Stimulated activated CD4-positive, alpha-beta T cell treated with anti-CD3 and anti-CD28 coated beads, TNF-alpha, amount 100 ng/mL, for 48 hours (primary cell): ENCODE data around the gene LDLRAD2.
"Not testable (repeated sequence)": the region's sequence is repeated elsewhere in the genome, so short reads cannot be mapped to it uniquely, and the experiment has no call there.

ENCODE experiments used
- DNase-seq, 3 donors: peaks; one replicate each; pipeline ENCODE4 v3.0.0-alpha.2; 2020; ENCODE audit warnings: low read depth in 3 of 3

The LDLRAD2 gene, protein sequence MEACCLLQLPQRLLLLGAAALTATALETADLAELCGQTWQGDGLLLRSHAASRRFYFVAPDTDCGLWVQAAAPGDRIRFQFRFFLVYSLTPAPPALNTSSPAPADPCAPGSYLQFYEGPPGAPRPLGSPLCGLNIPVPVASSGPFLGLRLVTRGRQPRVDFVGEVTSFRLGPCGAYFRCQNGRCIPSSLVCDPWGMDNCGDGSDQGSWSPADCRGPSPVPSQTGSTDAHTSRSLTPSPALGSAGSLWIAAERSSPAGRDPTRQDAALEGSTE

DNA sequence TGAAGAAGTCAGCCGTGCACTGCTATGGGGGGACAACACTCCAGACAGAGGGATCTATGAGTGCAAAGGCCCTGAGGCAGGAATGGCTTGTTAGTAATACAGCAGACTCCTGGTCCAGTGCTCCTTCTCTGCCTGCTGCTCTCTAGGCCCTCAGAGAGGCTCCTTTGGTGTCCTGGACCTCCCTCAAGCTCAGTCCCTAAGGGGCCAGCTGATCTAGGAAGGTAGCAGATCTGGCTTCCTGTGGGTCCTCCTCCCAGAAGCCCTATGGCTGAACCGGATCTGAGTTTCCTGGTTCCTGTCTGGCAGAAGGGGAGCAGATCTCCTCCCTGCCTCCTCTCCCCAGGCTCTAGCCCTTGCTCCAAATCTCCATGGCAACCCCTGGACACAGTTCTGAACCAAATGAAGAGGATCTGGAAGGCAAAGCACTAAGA is at the start of gene LDLRAD2:
Gene LDLRAD2, plus strand, starts transcription at position 391 of the 431 bp plus-strand sequence. CDS start 187 bp downstream, outside the sequence.
- no peak for DNase-seq

DNA sequence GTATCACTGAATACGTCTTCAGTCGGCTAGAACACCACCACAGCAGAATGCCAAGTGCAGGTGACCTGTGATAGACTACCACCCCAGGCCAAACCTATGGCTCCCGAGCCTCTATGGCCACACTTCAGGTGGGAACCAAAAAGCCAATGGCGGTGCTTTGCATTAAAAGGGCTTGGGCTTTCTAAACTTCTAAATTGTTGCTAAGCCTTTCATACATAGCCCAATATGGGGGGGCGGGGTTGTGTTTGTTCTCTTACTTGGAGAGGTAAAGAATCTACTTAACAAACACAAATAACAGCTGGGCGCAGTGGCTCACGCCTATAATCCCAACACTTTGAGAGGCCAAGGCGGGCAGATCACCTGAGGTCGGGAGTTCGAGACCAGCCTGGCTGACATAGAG is 48.8 kb upstream of the LDLRAD2 start:
- no peak for DNase-seq

DNA sequence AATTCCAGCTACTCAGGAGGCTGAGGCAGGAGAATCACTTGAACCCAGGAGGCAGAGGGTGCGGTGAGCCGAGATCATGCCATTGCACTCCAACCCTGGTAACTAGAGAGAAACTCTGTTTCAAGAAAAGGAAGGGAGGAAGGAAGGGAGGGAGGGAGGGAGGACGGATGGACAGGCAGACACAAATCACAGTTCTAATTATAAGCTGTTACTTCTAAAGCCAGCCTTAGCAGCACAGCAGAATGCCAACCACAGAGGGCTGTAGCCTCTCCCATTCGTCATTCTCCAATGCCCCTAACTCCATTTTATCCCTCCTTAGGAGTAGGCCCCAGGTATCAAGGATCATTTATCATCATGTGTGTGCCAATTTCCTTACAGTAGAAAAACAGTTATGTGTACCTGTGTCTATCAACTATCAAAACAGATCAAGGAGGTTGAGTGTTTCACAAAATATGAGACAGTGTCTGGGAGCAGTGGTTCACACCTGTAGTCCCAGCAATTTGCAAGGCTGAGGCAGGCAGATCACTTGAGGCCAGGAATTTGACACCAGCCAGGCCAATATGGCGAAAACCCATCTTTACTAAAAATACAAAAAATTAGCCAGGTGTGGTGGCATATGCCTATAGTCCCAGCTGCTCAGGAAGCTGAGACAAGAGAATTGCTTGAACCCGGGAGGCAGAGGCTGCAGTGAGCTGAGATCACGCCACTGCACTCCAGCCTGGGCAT is 48.2 kb upstream of the LDLRAD2 start:
- DNase-seq = no peak

DNA sequence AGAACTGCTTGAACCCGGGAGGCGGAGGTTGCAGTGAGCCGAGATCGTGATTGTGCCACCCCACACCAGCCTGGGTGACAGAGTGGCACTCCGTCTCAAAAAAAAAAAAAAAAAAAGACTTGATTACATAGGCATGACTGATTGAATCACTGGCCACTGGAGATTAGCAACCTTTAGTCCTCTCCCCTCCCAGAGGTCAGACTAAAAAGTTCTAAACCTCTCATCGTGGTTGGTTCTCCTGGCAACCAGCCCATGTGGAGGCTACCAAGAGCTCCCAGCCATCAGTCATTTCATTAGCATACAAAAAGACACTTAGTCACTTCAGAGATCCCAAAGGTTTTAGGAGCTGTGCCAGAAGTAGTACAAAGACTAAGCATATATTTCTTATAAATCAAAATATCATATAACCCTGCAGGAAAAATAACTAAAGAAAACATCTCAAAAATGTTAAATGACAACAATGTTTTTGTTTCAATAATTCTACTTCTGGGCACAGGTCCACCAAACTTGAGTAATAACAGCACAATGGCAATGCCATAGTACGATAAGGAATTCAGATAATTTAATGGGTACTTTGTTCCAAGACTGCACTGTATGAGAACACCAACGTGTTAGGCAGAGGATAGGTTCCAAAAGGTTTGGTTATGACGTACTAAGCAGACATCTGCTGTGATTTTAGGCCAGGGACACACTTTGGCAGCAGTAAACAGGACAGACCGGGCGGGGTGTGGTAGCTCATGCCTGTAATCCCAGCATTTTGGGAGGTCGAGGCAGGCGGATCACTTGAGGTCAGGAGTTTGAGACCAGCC is 47.2 kb upstream of the LDLRAD2 start:
- no peak for DNase-seq

DNA sequence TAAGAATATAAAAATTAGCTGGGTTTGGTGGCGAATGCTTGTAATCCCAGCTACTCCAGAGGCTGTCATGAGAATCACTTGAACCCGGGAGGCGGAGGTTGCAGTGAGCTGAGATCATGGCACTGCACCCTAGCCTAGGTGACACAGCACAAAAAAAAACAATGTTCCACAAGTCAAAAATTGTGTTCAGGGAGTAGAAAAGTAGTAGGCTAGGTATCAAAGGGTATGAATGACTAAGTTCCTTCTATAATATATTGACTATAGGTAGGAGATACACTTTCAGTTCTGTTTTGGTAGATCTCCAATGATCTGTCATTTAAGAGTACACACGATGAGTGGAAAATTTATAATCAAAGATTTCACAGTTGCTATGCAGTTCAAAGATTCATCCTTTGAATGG is 45.9 kb upstream of the LDLRAD2 start:
- no peak for DNase-seq

DNA sequence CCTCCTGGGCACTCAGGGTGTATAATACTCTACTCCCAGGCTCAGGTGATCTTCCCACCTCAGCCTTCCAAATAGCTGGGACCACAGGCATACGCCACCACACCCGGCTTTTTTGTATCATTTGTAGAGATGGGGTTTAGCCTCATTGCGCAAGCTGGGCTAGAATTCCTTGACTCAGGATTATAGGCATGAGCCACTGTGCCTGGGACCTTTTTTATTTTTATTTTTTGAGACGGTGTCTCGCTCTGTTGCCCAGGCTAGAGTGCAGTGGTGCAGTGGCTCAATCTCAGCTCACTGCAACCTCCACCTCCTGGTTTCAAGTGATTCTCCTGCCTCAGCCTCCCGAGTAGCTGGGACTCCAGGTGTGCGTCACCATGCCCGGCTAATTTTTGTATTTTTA is 45.0 kb upstream of the LDLRAD2 start:
- not testable (repeated sequence) for DNase-seq

DNA sequence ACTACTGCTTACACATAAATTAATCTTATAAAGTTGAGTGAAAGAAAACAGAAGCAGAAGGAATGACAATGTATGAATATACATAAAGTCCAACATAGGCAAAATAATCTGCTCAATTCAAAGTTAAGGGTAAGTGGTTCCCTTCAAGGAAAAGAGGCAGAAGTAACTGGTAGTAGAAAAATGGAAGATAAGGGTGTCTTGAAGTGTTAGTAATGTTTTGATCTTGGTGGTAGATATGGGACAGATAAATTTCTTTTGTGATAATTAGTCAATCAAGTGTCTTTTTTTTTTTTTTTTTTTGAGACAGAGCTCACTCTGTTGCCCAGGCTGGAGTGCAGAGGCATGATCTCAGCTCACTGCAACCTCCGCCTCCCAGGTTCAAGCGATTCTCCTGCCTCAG is 41.9 kb upstream of the LDLRAD2 start:
- DNase-seq = no peak

DNA sequence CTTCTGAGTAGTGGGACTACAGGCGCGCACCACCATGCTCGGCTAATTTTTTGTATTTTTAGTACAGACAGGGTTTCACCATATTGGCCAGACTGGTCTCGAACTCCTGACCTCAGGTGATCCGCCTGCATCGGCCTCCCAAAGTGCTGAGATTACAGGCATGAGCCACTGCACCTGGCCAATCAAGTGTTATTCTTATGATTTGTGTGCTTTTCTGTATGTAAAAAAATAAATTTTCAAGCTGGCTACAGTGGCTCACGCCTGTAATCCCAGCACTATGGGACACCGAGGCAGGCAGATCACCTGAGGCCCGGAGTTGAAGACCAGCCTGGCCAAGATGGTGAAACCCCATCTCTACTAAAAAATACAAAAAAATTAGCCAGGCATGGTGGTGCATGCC is 41.5 kb upstream of the LDLRAD2 start:
- DNase-seq = not testable (repeated sequence)

DNA sequence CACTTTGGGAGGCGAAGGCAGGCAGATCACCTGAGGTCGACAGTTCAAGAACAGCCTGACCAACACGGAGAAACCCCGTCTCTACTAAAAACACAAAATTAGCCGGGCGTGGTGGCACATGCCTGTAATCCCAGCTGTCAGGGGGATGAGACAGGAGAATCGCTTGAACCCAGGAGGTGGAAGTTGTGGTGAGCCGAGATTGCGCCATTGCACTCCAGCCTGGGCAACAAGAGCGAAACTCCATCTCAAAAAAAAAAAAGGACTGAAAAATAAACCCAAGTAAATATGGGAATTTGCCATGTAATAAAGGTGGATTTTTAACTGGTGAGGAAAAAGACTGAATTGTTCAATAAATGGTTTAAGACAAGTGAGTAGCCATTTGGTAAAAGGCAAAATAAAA is 40.4 kb upstream of the LDLRAD2 start:
- not testable (repeated sequence) for DNase-seq

DNA sequence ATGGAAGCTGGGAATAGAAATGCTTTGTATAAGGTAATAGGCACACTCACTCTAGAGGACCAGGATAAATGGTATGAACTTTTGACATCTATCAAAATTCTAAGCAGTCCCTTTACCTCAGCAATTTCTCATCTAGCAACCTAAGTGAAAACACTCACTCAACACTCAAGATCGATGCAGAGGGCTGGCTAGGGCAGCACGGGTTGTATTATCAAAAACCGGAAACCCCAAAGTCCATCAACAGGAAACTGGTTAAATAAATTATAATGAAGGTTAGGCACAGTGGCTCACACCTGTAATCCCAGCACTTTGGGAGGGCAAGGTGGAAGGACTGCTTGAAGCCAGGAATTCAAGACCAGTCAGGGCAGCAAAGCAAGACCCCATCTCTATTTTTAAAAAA is 38.5 kb upstream of the LDLRAD2 start:
- DNase-seq = no peak

DNA sequence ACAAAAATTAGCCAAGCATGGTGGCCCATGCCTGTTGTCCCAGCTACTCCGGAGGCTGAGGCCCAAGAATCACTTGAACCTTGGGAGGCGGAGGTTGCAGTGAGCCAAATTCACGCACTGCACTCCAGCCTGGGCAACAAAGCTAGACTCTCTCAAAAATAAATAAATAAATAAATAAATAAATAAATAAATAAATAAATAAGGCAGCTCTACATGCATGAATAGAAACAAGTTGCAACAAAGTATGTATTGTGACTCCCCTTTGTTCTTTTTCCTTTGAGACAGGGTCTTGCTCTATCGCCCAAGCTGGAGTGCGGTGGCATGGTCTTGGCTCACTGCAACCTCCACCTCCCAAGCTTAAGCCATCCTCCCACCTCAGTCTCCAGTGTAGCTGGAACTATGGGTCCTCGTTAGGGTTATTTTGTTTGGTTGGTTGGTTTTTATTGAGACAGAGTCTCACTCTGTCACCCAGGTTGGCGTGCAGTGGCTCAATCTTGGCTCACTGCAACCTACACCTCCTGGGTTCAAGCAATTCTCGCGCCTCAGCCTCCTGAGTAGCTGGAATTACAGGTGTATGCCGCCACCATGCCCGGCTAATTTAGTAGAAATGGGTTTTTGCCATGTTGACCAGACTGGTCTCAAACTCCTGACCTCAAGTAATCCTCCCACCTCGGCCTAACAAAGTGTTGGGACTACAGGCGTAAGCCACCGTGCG is 37.1 kb upstream of the LDLRAD2 start:
- DNase-seq = no peak

DNA sequence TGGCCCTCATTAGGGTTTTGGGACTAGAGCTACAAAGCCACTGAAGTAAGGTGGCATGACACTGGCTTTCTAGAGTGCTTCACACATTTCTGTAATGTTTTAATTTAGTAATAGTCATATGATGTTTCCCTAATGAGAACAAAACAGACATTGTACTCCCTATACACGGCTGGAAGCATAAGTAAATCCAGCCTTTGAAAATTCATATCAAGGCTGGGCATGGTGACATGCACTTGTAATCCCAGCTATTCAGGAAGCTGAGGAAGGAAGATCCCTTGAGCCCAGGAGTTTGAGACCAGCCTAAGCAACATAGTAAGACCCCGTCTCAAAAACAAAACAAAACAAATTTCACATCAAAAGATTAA is 36.5 kb upstream of the LDLRAD2 start:
- DNase-seq = no peak

DNA sequence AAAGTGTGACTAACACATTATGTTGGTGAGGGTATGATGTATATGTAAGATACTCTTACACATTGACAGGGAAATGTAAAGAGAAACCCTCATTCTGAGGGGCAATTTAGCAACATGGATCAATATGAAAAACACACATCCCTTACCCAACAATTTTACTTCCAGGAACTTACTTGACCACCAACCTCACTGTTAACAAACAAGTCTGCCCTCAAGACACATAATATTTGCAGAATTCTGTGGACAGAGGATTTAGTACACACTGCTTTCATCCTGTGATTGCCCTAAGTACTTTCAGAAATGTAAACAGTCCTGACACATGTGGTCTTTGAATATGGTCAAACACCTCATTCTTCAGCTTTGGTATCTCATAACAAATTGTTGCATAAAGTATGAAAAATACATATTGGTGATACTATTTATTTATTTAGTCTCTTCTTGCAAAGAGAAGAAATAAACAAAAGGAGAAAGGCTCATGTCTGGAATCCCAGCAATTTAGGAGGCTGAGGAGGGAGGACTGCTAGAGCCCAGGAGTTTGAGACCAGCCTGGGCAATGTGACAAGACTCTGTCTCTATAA is 36.0 kb upstream of the LDLRAD2 start:
- no peak for DNase-seq

DNA sequence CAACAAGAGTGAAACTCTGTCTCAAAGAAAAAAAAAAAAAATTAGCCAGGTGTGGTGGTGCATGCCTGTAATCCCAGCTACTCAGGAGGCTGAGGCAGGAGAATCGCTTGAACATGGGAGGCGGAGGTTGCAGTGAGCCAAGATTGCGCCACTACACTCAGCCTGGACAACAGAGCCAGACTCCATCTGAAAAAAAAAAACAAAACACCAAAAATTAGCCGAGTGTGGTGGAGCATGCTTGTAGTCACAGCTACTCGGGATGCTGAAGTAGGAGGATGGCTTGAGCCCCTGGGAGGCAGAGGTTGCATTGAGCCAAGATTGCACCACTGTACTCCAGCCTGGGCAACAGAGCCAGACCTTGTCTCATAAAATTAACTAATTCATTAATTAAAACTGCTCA is 35.1 kb upstream of the LDLRAD2 start:
- not testable (repeated sequence) for DNase-seq

DNA sequence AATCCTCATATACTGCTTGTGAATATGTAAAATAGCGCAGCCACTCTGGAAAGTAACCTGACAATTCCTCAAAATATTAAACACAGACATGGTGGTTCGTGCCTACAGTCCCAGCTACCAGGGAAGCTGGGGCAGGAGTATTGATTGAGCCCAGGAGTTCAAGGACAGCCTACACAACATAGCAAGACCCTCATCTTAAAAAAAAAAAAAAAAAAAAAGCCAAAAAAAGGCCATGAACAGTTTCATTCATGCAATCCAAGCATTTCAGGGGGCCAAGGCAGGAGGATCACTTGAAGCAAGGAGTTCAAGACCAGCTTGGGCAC is 33.7 kb upstream of the LDLRAD2 start:
- DNase-seq = no peak

DNA sequence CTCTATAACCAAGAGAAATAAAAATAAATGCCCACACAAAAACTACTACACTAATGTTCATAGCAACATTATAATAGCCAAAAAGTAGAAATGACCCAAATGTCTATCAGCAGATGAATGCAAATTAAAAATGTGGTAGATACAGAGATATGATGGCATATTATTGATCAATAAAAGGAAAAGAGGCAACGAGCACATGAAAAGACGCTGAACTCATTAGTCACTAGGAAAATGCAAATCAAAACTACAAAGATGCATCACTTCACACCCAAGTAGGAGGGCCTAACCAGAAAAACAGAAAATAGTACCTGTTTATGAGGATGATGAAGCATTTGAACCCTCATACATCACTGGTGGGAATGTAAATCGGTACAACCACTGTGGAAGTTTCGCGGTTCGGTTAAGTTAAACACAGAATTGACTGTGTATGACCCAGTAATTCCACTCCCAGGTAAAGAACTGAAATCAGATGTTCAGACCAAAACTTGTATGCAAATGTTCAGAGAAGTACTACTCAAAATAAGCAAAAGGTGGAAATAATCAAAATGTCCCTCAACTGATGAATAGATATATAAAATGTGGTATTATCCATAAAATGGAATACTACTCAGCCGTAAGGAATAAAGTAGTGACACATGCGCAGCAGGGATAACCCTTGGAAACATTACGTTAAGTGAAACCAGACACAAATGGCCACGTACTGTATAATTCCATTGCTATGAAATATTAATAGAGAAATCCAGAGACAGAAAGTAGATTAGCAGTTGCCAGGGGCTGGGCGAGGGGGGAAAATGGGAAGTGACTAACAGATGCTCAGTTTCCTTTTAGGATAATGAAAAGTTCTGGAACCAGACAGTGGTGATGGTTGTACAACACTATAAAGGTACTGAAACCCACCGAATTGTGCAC is 32.2 kb upstream of the LDLRAD2 start:
- DNase-seq = peak; percentile 34 to 55 (median 36)

DNA sequence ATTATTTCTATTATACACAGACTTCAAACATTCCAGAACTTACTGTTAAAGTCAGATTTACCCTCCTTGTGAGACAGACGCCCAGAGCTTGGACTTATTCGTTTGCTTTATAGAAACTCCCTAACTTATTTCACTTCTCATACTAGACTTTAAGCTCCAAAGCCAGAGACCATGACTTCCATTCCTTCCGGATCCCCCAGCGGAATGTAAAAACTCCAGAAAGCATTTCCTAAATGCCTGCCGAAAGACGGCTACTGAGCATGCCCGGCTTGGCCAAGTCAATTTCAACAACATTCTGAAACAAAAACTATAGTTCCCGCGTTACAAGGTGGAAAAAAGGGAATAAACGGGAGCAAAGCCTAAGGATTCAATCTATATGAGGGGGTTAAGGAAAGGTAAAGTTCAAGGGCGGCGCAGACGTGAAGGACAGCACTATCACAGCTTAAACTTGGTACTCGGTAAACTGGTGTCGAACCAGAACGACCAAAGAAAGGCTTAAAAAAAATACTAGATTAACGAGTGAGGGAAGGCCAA is 30.2 kb upstream of the LDLRAD2 start:
- no peak for DNase-seq

DNA sequence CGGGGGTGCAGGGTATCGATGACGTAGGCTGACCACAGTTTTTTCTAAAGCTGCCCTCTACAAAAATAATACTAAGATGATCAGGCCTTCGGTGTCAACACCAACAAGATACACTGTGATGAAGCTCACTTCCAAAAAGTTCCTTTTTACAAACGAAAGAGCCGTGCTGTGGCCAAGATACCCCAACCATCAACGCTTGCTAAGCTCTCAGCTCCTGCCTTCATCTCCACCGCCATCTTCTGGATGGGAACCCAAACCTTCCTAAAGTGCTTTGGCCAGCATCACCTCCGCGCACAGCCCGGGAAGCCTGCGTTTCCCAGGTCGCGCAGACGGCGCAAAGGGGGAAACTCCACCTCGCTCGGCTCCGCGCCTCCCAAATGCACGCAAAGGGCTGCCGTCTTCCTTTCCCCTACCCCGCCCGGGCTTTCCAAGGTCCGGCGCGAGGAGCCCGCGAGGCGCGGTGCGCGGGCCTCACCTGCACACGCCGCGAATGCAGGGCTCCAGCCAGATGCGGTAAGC is 29.7 kb upstream of the LDLRAD2 start:
- peak; percentile 16 to 41 (median 26) for DNase-seq

DNA sequence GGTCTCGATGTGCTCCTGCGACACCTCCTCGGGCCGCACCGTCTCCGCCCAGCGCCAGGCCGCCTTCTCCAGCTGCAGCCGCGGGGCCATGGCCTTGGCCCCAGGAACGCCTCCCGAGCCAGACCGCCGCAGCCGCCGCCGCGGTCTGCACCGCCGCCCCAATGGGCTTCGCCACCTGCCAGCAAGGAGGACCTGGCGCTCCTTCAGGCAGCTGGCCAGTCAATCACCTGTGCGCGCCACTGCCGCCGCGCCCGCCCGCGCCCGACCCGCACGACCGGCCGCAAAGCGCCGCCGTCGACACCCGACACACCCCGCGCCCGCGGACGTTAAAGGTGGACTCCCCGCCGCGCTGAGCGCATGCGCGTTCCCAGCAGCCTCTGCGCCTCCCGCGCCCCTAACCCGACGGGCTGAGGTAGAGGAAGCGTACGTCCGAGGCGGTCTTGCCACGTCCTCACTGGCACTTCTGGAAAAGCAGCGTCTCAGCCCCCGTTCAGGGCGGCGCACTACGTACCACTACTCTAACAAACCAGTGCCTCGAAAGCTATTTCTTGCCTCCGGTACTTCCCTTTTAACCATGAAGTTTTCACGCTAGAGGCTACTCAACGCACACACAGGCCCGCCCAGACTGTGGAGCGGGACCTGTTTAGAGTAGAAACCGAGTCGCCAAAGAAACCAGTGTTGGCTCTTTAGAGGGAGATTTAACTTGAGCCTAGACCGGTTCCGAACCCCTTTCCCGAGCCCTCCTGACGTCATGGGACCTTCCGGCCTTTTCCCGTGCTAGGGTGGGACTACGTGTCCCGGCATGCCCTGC is 29.0 kb upstream of the LDLRAD2 start, which contains the start of gene USP48:
Gene USP48, minus strand, starts transcription at position 282 of the 811 bp plus-strand sequence. Its CDS starts 192 bp downstream, at position 90.
- DNase-seq = peak; percentile 94 to 96 (median 94)
